ENCODE data around the gene ADAMTS12.

The ADAMTS12 gene

DNA sequence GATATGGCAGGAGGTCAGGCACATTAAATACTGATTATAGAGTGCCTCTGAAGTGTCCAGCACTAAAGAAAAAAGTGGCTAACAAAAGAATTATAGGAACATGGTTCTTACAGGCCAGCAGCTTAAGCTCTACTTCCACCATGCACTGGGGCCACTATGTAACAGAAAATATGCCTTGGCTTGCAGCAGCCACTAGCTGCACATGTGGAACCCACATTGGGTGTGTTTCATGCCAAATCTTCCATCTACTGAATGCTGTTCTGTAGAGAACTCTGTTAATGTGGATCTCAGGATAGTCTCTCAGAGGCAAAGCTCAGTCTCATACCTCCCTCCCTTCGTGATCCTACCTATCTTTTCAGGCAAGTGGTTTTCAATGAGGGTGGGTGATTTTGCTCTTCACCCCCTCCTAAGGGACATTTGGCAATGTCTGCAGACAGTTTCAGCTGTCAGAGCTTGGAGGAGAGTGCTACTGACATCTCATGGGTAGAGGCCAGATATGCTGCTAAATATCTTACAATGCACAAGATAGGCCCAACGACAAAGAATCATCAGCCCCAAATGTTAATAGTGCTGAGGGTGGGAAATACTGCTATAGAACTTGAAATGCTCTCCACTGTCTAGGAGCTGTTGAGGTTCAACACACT lies 232.1 kb downstream of the ADAMTS12 start:
- Mint-ChIP-seq H3K27me3 (peaks cover 2% of the 10 kb centered on the region), H3K4me1 (no peaks in the 10 kb centered on the region), H3K4me3 (no peak overlapping the region), H3K27ac (no peak overlapping the region), H3K36me3 (no peaks in the 10 kb centered on the region), H3K9me3 (no peaks in the 10 kb centered on the region)

DNA sequence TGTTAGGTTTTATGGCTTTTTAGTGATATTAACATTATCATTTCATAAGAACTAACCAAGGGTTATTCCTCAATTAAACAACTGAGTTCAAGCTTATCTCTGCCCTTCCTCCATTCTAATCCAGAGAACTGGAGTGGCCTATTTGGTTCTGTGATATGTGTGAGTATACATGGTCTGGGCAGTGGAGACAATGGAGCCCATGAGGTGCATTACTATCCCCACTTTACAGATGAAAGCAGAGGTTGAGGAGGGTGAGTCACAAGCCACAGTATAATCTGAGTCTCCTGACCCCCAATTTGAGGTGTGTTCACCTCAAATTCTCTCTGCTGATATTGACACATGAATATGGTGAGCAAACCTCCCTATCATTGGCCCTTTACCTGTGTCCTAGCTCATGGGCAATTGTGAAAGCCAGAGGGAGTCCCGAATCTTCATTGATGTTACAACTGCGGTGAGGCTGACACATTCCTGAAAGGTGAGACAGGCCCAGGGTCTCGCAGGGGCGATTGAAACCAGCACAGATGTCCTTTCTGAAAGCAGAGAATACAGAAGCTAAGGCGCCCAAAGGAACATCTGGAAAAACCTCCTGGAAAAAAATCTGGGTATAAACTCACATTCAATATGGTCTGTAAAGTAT lies 233.9 kb downstream of the ADAMTS12 start:
- Mint-ChIP-seq H3K4me3 (no peak overlapping the region), H3K27me3 (peaks cover 5% of the 10 kb centered on the region), H3K36me3 (no peaks in the 10 kb centered on the region)

DNA sequence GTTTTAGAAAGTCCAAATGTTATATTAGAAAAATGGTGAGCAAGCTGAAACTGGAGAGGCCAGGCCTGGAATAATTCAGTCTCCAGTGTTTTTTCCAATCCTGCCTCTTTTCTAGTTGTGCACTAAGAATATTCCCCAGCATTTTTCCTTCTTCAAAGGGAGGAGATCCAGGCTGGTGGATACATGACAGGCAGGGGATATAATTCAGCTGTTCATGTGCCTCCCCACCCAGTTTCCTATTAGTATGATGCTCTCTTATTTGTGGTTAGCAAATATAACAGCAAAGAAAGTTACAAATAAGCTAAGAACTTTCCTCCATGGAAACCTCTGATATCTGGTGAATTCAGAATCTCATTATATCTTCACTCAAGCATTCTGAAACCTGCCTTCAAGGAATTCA lies 234.6 kb downstream of the ADAMTS12 start:
- Mint-ChIP-seq H3K36me3 (no peaks in the 10 kb centered on the region), H3K27me3 (peaks cover 4% of the 10 kb centered on the region)

More for the DNA sequence above, 233.9 kb downstream of the ADAMTS12 start:
- Mint-ChIP-seq H3K27ac (no peak overlapping the region), H3K4me1 (no peaks in the 10 kb centered on the region), H3K9me3 (no peaks in the 10 kb centered on the region)

DNA sequence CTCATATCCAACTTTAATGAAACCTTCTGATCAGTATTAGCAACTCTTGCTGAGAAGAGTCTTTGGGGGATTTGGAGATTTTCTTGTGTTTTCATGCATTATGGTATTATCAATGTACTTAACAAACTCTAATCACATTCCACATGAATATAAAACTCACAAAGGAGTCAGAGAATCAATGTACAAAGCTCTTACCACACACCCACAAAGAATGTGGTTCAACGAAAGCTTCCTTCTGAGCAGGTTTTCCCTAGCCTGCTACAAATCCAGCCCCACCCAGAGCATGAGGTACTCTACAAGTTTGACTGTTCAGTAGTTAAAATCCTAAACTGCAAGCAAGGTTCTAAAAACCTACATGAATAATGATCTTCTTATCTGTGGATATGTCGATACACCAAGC lies 240.9 kb downstream of the ADAMTS12 start:
- no peak overlapping the region for H3K4me3 Mint-ChIP-seq
- peaks cover 3% of the 10 kb centered on the region for H3K27me3 Mint-ChIP-seq
- H3K27ac Mint-ChIP-seq = no peak overlapping the region
- H3K36me3 Mint-ChIP-seq = no peaks in the 10 kb centered on the region
- H3K4me1 Mint-ChIP-seq = no peaks in the 10 kb centered on the region
- no peaks in the 10 kb centered on the region for H3K9me3 Mint-ChIP-seq

More for the DNA sequence above, 234.6 kb downstream of the ADAMTS12 start:
- Mint-ChIP-seq H3K4me1 (no peaks in the 10 kb centered on the region), H3K27ac (no peak overlapping the region), H3K9me3 (no peaks in the 10 kb centered on the region), H3K4me3 (no peak overlapping the region)

DNA sequence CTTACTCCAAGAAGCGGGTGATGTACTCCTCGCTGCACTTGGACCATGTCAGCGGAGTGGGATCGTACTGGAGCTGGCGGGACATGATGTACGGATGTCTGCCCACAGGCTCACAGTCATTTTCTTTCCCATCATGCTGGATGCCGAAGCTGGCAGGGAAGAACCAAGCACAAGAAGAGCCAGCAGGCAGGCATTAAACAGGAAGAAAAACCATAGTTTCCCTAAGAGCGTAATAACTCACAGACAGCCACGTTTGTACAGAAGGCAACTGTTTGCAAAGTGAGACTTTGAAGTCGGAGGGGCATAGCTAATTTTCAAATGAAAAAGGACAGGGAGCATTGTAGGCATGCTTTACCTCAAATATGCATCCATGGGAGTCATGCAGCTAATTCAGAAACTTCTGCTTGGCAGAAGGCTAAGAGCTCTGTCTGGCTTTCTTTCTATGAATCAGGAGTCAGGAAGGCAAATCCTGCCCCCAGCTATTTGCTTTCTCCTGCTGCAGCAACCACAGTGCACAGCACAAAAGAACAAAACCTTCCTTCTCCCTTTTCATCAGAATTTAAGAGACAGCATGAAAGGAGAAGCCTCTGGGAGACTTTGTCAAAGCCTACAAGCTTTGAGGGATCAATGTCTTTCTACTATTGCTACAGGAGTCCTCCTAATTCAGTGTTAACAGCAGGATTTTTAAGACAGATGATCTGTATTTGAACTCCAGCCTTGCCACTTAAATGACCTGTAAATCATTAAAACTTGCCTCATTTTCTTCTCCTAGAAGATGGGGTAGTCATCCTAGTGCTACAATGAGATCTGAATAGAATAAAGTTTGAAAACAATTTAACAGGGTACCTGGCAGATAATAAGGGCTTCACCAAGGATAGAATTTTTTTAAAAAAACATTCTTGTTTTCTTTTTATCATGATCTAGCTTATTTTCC lies 242.0 kb downstream of the ADAMTS12 start:
- Mint-ChIP-seq H3K27ac (no peak overlapping the region), H3K9me3 (peaks cover 6% of the 10 kb centered on the region), H3K4me3 (no peak overlapping the region), H3K4me1 (no peaks in the 10 kb centered on the region), H3K36me3 (no peaks in the 10 kb centered on the region), H3K27me3 (peaks cover 6% of the 10 kb centered on the region)

DNA sequence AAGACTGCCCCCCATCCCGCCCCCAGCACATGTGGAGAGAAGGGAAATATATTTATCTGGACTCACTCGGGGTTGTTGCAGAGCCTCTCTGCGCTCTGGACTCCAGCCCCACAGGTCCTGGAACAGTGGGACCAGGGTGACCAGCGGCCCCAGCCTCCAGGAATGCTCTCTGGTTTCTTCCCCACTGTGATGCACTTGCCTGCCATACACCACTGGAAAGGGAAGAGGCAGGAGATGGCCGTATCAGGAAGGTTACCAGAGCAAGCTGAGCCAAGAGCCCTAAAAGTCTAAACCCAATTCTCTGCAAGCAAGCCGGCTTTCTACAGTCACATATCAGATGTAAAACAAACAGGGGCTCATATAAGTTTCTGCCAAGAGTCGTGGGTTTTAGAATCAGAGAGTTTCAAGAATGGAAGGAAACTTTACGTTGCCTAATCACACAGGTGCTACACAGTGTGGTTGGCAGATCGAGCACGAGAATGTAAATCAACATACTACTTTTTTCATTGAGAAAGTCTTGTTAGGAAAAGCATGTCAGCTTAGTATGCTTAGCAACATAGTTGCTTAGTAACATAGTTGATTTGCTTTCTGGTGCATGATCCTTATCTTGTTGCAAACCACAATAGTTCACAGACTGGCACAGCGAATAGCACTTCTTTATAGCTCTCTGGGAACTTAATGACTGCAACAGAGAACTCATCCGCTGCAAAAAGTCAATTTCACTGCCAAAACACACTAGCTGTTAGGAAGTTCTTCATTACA lies 249.9 kb downstream of the ADAMTS12 start:
- H3K4me1 Mint-ChIP-seq = no peaks in the 10 kb centered on the region
- H3K9me3 Mint-ChIP-seq = peaks cover 10% of the 10 kb centered on the region
- peaks cover 4% of the 10 kb centered on the region for H3K27me3 Mint-ChIP-seq
- H3K4me3 Mint-ChIP-seq = no peak overlapping the region
- no peaks in the 10 kb centered on the region for H3K36me3 Mint-ChIP-seq
- no peak overlapping the region for H3K27ac Mint-ChIP-seq

DNA sequence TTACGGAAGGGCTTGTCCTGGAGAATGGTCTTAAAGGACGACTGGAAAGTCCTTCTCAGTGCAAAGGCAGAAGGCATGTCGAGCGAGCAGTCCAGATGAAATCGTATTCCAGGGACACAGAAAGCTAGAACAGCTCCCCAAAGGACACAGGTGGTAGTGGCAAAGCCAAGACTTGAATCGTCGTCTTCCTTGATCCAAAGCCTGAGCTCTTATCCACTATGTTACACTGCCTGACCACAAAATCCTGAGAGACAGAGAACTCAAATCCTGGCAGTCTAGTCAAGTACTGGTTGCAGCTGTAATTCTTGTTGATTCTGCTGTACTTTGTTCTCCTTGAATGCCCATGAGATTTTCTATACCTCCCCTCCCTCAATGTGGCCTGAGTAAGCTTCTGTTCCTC lies 252.3 kb downstream of the ADAMTS12 start:
- Mint-ChIP-seq H3K9me3 (peaks cover 4% of the 10 kb centered on the region), H3K27ac (no peak overlapping the region), H3K36me3 (no peaks in the 10 kb centered on the region), H3K4me1 (no peaks in the 10 kb centered on the region), H3K4me3 (no peak overlapping the region), H3K27me3 (peaks cover 1% of the 10 kb centered on the region)

DNA sequence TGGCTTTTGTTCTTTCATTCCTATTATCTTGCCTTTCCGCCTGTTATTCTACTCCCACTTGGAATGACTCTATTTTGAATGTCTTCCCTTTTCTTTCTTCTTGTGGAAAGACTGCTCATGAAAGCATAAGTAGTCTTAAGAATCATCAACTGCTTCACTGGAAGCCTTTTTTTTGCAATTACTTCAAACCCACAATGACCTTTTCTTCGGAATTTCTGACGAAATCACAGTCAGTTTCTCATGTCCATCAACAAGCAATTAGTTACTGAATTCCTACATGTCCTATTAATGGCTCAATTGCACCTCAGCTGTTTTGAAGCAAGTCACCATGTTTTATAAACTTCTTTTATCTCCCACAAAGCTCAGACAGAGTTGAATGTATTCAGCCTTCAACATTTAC lies 254.8 kb downstream of the ADAMTS12 start:
- Mint-ChIP-seq H3K36me3 (no peaks in the 10 kb centered on the region), H3K27me3 (peaks cover 1% of the 10 kb centered on the region), H3K4me3 (no peak overlapping the region), H3K27ac (no peak overlapping the region), H3K4me1 (no peaks in the 10 kb centered on the region), H3K9me3 (no peaks in the 10 kb centered on the region)

DNA sequence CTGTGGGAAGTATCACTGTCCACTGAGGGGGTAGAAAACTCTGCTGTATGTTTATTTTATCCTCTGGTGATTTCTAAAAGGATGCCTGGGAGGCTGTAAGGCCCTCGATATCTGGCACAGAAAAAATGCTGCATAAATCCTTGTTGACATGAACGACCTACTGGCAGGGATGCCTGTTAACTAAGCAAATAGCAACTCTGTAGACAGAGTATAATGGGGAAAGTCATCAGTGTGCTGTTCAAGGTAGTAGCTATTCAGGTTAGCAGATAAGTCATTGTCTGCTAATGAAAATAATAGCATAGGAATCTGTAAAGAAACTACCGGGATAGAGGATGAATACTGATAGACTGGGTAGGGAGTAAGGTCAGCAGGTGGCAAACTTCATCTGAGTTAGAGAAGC lies 256.2 kb downstream of the ADAMTS12 start:
- Mint-ChIP-seq H3K9me3 (no peaks in the 10 kb centered on the region), H3K27ac (no peak overlapping the region), H3K4me1 (no peaks in the 10 kb centered on the region), H3K36me3 (no peaks in the 10 kb centered on the region), H3K4me3 (no peak overlapping the region), H3K27me3 (peaks cover 1% of the 10 kb centered on the region)

DNA sequence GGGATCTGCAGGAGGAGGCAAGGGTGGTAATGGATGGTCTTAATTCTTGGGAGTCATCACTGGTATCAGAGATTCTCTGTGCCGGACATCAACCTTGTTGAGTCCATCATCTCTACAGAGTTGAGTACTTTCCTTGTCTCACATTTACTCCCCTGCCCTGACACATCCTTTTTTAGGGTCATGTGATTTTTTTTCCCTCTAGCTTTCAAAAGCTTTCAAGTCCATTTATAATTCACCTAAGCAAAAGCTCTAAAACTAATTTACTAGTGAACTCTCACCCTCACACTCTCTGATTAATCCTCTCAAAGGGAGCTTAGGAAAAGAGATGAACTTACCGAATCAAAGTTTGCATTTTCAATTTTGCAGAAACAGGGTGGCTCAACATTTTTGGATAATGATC lies 258.1 kb downstream of the ADAMTS12 start:
- no peak overlapping the region for H3K27ac Mint-ChIP-seq
- no peaks in the 10 kb centered on the region for H3K4me1 Mint-ChIP-seq
- peaks cover 3% of the 10 kb centered on the region for H3K27me3 Mint-ChIP-seq
- H3K4me3 Mint-ChIP-seq = no peak overlapping the region
- H3K36me3 Mint-ChIP-seq = no peaks in the 10 kb centered on the region
- no peaks in the 10 kb centered on the region for H3K9me3 Mint-ChIP-seq

DNA sequence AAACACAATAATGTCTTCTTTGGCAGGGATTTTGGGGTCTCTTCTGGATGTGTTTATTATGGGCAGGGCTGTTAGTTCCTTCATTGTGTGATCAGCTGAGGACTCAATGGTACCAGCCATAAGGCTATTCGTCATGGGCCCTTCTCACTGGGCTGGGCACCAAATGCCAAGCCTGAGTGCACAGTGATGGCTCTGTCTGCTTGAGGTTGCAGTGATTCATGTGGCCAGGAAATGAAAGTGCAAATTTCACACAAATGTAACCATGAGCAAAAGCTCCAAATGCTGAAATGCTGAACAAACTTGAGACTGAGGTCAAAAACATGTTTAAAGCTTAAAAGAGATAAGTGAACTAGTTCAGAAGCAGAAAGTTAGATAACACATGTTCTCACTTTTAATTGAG lies 260.0 kb downstream of the ADAMTS12 start:
- H3K4me1 Mint-ChIP-seq = no peaks in the 10 kb centered on the region
- H3K27me3 Mint-ChIP-seq = peaks cover 1% of the 10 kb centered on the region
- no peak overlapping the region for H3K4me3 Mint-ChIP-seq
- H3K27ac Mint-ChIP-seq = no peak overlapping the region
- H3K9me3 Mint-ChIP-seq = no peaks in the 10 kb centered on the region
- H3K36me3 Mint-ChIP-seq = no peaks in the 10 kb centered on the region

DNA sequence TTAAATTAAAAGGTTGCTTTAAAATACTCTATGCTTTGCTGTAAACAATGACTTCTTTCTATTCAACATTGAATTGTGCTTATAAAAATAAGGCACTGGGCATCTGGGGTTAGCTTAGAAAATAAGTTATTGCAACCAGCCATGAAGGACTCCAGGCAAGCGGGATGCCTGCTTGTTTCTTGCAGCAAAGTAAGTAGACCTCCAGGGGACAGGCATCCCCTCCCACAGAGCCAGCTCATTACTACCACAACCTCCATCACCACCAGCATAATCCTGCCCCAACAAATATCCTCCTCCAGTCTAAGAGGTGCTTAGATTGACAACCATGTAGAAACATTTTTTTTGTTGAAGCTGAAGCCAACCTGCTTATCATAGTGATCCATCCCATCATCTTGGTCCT lies 260.7 kb downstream of the ADAMTS12 start:
- Mint-ChIP-seq H3K36me3 (no peaks in the 10 kb centered on the region), H3K4me1 (no peaks in the 10 kb centered on the region), H3K4me3 (no peak overlapping the region), H3K27me3 (peaks cover 1% of the 10 kb centered on the region), H3K27ac (no peak overlapping the region), H3K9me3 (no peaks in the 10 kb centered on the region)

DNA sequence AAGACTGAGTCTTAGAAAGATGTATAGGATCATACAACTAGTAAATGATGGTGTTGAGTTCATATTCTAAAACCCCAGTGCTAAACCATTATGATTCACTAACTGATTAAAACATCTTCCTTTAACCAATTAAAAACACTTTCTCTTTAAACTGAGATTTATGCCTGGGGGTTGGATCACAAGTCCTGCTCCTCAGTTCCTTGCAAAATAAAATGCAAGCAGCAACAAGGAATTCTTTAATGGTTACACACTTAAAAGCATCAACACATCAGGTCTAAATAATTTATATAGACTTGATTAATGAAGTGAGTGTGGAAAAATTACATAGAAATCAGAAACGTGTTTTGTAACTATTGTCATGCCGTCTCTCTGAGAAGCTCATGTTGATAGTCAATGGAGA lies 261.8 kb downstream of the ADAMTS12 start:
- H3K4me3 Mint-ChIP-seq = no peak overlapping the region
- no peak overlapping the region for H3K27ac Mint-ChIP-seq
- H3K9me3 Mint-ChIP-seq = no peaks in the 10 kb centered on the region
- H3K36me3 Mint-ChIP-seq = no peaks in the 10 kb centered on the region
- H3K4me1 Mint-ChIP-seq = no peaks in the 10 kb centered on the region
- peaks cover 1% of the 10 kb centered on the region for H3K27me3 Mint-ChIP-seq

DNA sequence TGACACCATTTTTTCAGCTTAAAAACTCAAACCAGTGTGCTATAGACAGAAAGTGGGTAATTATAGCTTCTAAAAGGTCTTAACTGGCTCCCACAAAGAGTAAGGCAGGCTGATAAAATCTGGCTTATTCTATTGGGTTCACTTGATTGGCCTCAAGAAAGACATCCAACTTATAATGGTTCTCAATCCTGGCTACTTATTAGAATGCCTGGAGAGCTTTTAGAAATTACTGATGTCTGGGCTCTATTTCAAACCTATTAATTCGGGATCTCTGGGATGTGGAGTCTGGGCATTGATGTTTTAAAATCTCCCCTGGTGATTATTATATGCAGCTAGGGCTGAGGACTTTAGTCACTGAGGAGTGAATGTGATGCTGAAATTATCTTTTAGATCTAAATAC lies 263.0 kb downstream of the ADAMTS12 start:
- Mint-ChIP-seq H3K9me3 (no peaks in the 10 kb centered on the region), H3K36me3 (no peaks in the 10 kb centered on the region), H3K4me3 (no peak overlapping the region), H3K27ac (no peak overlapping the region), H3K4me1 (no peaks in the 10 kb centered on the region), H3K27me3 (peaks cover 2% of the 10 kb centered on the region)

DNA sequence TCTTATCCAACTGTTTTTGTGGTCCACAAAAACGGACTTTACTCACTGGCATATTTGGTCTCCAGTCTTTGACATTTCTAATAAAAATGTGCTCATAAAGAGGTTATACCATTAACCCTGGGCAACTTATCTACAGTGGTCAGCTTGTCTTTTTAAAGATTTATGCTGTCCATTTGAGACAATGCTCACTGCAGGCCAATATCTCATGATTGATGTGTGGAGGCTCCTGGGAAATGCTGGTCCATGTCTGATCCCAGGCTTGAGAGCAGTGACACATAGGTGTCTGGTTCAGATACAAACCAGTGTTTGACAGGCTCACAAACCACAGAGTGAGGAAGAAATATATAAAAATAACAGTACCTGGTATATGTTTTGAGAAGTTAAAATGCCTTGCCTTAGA lies 270.3 kb downstream of the ADAMTS12 start:
- no peaks in the 10 kb centered on the region for H3K4me1 Mint-ChIP-seq
- no peaks in the 10 kb centered on the region for H3K36me3 Mint-ChIP-seq
- no peaks in the 10 kb centered on the region for H3K9me3 Mint-ChIP-seq
- H3K4me3 Mint-ChIP-seq = no peak overlapping the region
- H3K27ac Mint-ChIP-seq = no peak overlapping the region
- peaks cover 6% of the 10 kb centered on the region for H3K27me3 Mint-ChIP-seq
